ENCODE results near the gene PDE11A.

DNA sequence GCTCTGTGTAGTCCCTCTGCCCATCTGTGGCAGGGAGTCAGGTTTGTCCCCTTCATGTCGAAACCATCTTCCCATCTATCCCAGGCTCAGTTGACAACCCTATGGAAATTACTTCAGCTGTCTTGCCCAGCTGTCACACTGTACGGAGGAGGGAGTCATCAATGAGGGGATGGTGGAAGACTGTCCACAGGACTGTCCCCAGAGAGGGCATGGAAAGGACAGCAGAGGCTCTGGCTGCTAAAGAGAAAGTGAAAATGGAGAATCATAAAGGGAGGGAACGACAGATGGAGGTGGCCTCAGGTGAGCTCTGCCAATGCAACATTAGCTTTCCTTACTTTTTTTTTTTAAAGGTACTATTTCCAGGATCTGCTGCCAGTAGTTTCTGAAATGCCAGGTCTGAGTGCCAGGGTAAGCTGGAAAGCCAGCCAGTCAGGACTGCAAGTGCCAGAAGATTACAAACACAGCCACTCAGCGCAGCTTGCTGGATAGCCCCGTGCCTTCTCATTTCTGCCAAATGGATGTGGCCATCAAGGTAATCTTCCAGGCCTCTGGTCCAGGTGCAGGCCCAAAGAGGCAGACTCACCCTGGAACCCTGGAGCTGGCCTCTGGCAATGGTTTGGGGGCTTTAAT, 487.2 kb downstream of the PDE11A start:
- TF ChIP-seq, protein P1, sequence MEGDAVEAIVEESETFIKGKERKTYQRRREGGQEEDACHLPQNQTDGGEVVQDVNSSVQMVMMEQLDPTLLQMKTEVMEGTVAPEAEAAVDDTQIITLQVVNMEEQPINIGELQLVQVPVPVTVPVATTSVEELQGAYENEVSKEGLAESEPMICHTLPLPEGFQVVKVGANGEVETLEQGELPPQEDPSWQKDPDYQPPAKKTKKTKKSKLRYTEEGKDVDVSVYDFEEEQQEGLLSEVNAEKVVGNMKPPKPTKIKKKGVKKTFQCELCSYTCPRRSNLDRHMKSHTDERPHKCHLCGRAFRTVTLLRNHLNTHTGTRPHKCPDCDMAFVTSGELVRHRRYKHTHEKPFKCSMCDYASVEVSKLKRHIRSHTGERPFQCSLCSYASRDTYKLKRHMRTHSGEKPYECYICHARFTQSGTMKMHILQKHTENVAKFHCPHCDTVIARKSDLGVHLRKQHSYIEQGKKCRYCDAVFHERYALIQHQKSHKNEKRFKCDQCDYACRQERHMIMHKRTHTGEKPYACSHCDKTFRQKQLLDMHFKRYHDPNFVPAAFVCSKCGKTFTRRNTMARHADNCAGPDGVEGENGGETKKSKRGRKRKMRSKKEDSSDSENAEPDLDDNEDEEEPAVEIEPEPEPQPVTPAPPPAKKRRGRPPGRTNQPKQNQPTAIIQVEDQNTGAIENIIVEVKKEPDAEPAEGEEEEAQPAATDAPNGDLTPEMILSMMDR (IDR thresholded peaks at IDR 0.05 in 8 of 11, conservative IDR thresholded peaks at IDR 0.05 in 3 of 11): no peak
- TF ChIP-seq POLR2AphosphoS5 (IDR thresholded peaks at IDR 0.05): no peak
